PFSK-1 (cell line): ENCODE data around the gene SOX13.

Experiments used
- POLR2AphosphoS5 ChIP-seq: IDR thresholded peaks from 2 replicates; pipeline ENCODE4 v1.6.1; 2012; ENCODE audit warnings: low read depth, mild to moderate bottlenecking, control low read depth, low read length, moderate library complexity
- SIN3A ChIP-seq: IDR thresholded peaks from 2 replicates; pipeline ENCODE4 v1.6.1; 2012; ENCODE audit warnings: mild to moderate bottlenecking, low read length, moderate library complexity, borderline replicate concordance; ENCODE audit not compliant: insufficient read depth
- TAF1 ChIP-seq: IDR thresholded peaks from 2 replicates; pipeline ENCODE4 v1.6.1; 2012; ENCODE audit warnings: low read length, control low read depth, borderline replicate concordance; ENCODE audit not compliant: insufficient read depth
- TF ChIP-seq, protein P1 (sequence below), 2 experiments: IDR thresholded peaks; 2 replicates each; pipeline versions ENCODE4 v1.6.1 to v1.8.0; 2011 to 2012; ENCODE audit warnings: low read depth in 2 of 2, low read length in 2 of 2, control low read depth in 1 of 2, inconsistent platforms in 1 of 2, mild to moderate bottlenecking in 1 of 2, moderate library complexity in 1 of 2; ENCODE audit not compliant: insufficient read depth in 1 of 2

DNA sequence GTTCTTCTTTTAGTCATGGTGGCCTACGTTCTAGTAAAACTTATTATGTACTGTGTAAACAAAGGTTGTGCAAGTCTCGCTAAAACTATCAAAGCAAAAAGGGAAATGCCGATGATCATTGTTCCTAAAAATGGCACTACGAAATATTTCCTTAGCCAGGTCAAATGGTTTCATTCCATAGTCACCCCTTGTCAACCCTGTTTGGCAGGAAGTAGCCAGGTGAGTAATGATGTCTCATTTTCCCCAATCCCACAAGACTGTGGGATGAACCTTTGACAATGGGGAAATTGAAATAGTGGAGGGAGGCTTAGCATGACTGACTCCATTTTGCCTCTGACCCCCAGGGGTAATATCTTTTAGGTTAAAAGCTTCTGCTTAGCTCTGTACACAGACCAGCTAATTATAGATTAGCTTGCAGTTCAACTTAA, 98.8 kb downstream of the SOX13 start:
- TF ChIP-seq TAF1, result no peak
- TF ChIP-seq POLR2AphosphoS5, result no peak
- TF ChIP-seq, protein P1, sequence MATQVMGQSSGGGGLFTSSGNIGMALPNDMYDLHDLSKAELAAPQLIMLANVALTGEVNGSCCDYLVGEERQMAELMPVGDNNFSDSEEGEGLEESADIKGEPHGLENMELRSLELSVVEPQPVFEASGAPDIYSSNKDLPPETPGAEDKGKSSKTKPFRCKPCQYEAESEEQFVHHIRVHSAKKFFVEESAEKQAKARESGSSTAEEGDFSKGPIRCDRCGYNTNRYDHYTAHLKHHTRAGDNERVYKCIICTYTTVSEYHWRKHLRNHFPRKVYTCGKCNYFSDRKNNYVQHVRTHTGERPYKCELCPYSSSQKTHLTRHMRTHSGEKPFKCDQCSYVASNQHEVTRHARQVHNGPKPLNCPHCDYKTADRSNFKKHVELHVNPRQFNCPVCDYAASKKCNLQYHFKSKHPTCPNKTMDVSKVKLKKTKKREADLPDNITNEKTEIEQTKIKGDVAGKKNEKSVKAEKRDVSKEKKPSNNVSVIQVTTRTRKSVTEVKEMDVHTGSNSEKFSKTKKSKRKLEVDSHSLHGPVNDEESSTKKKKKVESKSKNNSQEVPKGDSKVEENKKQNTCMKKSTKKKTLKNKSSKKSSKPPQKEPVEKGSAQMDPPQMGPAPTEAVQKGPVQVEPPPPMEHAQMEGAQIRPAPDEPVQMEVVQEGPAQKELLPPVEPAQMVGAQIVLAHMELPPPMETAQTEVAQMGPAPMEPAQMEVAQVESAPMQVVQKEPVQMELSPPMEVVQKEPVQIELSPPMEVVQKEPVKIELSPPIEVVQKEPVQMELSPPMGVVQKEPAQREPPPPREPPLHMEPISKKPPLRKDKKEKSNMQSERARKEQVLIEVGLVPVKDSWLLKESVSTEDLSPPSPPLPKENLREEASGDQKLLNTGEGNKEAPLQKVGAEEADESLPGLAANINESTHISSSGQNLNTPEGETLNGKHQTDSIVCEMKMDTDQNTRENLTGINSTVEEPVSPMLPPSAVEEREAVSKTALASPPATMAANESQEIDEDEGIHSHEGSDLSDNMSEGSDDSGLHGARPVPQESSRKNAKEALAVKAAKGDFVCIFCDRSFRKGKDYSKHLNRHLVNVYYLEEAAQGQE (IDR thresholded peaks at IDR 0.05; ENCODE audit: insufficient read depth in 1 of 2, low read depth in 2 of 2, low read length in 2 of 2), result no peak
- no peak for TF ChIP-seq SIN3A
